Osteoblast (primary cell): ENCODE measurements around the gene RNPEPL1. TPM values are rescaled to one million over a fixed set of nuclear protein-coding genes. Genes with fewer than 3 reads are reported as not detected.
A peak's percentile ranks its signal among the peaks of the same experiment; 100 is the strongest.

ENCODE experiments used
- DNase-seq: peaks from one replicate; pipeline ENCODE4 v3.0.0; 2011; ENCODE audit warnings: low spot score, mixed read lengths; ENCODE audit not compliant: insufficient read length; ENCODE audit errors: missing footprints
- H2AFZ ChIP-seq: 2 replicates; pipeline ENCODE4 v1.6.0; 2011; ENCODE audit warnings: mild to moderate bottlenecking, low read length
- H3K27ac ChIP-seq: 2 replicates; pipeline ENCODE4 v1.5.1; 2011; ENCODE audit warnings: mild to moderate bottlenecking, low read depth, low read length, moderate library complexity
- H3K27me3 ChIP-seq: 2 replicates; pipeline ENCODE4 v1.6.0; 2012; ENCODE audit warnings: mild to moderate bottlenecking, control low read depth, inconsistent platforms, low read length, moderate library complexity; ENCODE audit not compliant: insufficient read depth
- H3K36me3 ChIP-seq: 2 replicates; pipeline ENCODE4 v1.5.1; 2011; ENCODE audit warnings: mild to moderate bottlenecking, low read length, control low read depth, moderate library complexity; ENCODE audit not compliant: insufficient read depth
- H3K4me1 ChIP-seq: 2 replicates; pipeline ENCODE4 v1.5.1; 2011; ENCODE audit warnings: mild to moderate bottlenecking, low read length, control low read depth, moderate library complexity; ENCODE audit not compliant: insufficient read depth
- H3K4me2 ChIP-seq: 2 replicates; pipeline ENCODE4 v1.6.0; 2011; ENCODE audit warnings: mild to moderate bottlenecking, low read length; ENCODE audit not compliant: insufficient read depth
- H3K4me3 ChIP-seq: fragments of 200-600 bp; sonication (generic); 3 replicates; pipeline ENCODE4 v1.5.1; 2012; ENCODE audit warnings: mild to moderate bottlenecking, low read length, inconsistent platforms; ENCODE audit not compliant: insufficient read depth
- H3K79me2 ChIP-seq: 2 replicates; pipeline ENCODE4 v1.6.0; 2012; ENCODE audit warnings: mild to moderate bottlenecking, low read length, control low read depth, inconsistent platforms; ENCODE audit not compliant: insufficient read depth
- H3K9me3 ChIP-seq: 2 replicates; pipeline ENCODE4 v1.5.1; 2011; ENCODE audit warnings: low read depth, low read length, control low read depth
- H4K20me1 ChIP-seq: 2 replicates; pipeline ENCODE4 v1.6.0; 2012; ENCODE audit warnings: mild to moderate bottlenecking, low read length, control low read depth; ENCODE audit not compliant: insufficient read depth
- total RNA-seq: library from RNA; depleted of rRNA; stranded (reverse); fragments of >200 nt; gene quantifications from 2 replicates; pipeline ENCODE4 v1.2.3, GENCODE V29; 2012
- TF ChIP-seq, protein P1 (sequence below): IDR thresholded peaks from 2 replicates; pipeline ENCODE4 v1.5.1; 2011; ENCODE audit warnings: mild to moderate bottlenecking, low read depth, low read length, moderate library complexity; ENCODE audit errors: extremely low read depth

RNPEPL1 gene
- total RNA-seq, 1 donor = 13.0 TPM

GRCh38 chr2:240557808-240558207 lies 10.5 kb upstream of the RNPEPL1 start, which contains the start of gene ANKMY1:
TSS of gene ANKMY1 (minus strand) at chr2:240557988. CDS start at chr2:240557335, 653 bp downstream.
- no peaks in the 10 kb centered on the region for H3K36me3 ChIP-seq
- TF ChIP-seq, protein P1, sequence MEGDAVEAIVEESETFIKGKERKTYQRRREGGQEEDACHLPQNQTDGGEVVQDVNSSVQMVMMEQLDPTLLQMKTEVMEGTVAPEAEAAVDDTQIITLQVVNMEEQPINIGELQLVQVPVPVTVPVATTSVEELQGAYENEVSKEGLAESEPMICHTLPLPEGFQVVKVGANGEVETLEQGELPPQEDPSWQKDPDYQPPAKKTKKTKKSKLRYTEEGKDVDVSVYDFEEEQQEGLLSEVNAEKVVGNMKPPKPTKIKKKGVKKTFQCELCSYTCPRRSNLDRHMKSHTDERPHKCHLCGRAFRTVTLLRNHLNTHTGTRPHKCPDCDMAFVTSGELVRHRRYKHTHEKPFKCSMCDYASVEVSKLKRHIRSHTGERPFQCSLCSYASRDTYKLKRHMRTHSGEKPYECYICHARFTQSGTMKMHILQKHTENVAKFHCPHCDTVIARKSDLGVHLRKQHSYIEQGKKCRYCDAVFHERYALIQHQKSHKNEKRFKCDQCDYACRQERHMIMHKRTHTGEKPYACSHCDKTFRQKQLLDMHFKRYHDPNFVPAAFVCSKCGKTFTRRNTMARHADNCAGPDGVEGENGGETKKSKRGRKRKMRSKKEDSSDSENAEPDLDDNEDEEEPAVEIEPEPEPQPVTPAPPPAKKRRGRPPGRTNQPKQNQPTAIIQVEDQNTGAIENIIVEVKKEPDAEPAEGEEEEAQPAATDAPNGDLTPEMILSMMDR = no peak
- peak; percentile 100 for DNase-seq
- H4K20me1 ChIP-seq = peaks cover 30% of the 10 kb centered on the region
- peak within 1 kb of the TSS; percentile 23 for H3K27ac ChIP-seq
- H2AFZ ChIP-seq = peak within 1 kb of the TSS; percentile 51
- peak within 1 kb of the TSS; percentile 90 for H3K4me2 ChIP-seq
- peak within 1 kb of the TSS; percentile 74 for H3K4me3 ChIP-seq
- H3K4me1 ChIP-seq = peaks cover 36% of the 10 kb centered on the region
- H3K79me2 ChIP-seq = peaks cover 49% of the 10 kb centered on the region
- H3K9me3 ChIP-seq = no peaks in the 10 kb centered on the region
- H3K27me3 ChIP-seq = no peaks in the 10 kb centered on the region

- Histone ChIP-seq H3K9me3 (no peaks in the 10 kb centered on the region), H3K27me3 (no peaks in the 10 kb centered on the region), H3K4me1 (peaks cover 34% of the 10 kb centered on the region), H3K79me2 (peaks cover 49% of the 10 kb centered on the region), H4K20me1 (peaks cover 30% of the 10 kb centered on the region), H2AFZ (no peak overlapping the region), H3K36me3 (no peaks in the 10 kb centered on the region), H3K27ac (peak overlapping the region; percentile 23), H3K4me2 (peak overlapping the region; percentile 90), H3K4me3 (peak overlapping the region; percentile 74)
- no peak for DNase-seq
- TF ChIP-seq, protein P1 = no peak
Observed at GRCh38 chr2:240558236-240558761, 10.0 kb upstream of the RNPEPL1 start.

- Histone ChIP-seq H3K9me3 (no peaks in the 10 kb centered on the region), H3K79me2 (peaks cover 46% of the 10 kb centered on the region), H3K4me3 (no peak overlapping the region), H2AFZ (no peak overlapping the region), H3K36me3 (peaks cover 3% of the 10 kb centered on the region), H3K4me1 (peaks cover 33% of the 10 kb centered on the region), H4K20me1 (peaks cover 30% of the 10 kb centered on the region), H3K27me3 (no peaks in the 10 kb centered on the region), H3K27ac (no peak overlapping the region), H3K4me2 (peak overlapping the region; percentile 95)
- DNase-seq = no peak
- TF ChIP-seq, protein P1 = no peak
Observed at GRCh38 chr2:240559286-240559685, 9.0 kb upstream of the RNPEPL1 start.

DNA sequence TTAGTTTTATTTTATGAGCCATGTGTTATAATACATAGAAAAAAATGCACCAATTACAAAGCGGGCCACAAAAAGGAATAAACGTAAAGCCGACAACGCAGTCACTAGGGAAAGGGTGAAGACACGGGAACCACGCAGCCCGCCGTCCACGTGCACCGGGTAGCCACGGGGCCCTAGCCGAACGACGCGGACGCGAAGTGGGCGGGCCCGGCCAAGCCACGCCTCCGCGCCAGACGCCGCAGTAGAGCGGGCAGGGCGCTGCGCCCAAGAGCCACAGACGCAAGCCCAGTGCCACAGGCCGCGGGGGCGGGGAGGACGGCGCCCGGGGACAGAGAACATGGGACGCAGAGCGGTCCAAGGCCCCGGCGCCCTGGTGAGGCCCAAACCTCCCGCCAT lies 8.2 kb upstream of the RNPEPL1 start, which contains the start of gene DUSP28:
TSS of gene DUSP28 (plus strand) at position 274 of the 396 bp plus-strand sequence. CDS start 328 bp downstream, outside the sequence.
- TF ChIP-seq, protein P1 = no peak
- Histone ChIP-seq H3K27ac (peak within 1 kb of the TSS; percentile 92), H2AFZ (peak within 1 kb of the TSS; percentile 78), H3K79me2 (peaks cover 40% of the 10 kb centered on the region), H3K4me2 (peak within 1 kb of the TSS; percentile 95), H3K36me3 (peaks cover 3% of the 10 kb centered on the region), H3K27me3 (no peaks in the 10 kb centered on the region), H3K4me1 (peaks cover 33% of the 10 kb centered on the region), H3K9me3 (no peaks in the 10 kb centered on the region), H3K4me3 (peak within 1 kb of the TSS; percentile 83), H4K20me1 (peaks cover 27% of the 10 kb centered on the region)
- DNase-seq = peak; percentile 99
